Activated CD8-positive, alpha-beta T cell treated with anti-CD3 and anti-CD28 coated beads, Interleukin-2, amount 10 ng/mL, durations not matched to agents 7 days and 5 days (primary cell): ENCODE results near the gene ARID3B. TPM values are rescaled to one million over a fixed set of nuclear protein-coding genes. Genes with fewer than 3 reads are reported as not detected.
"Not testable (repeated sequence)": the region's sequence is repeated elsewhere in the genome, so short reads cannot be mapped to it uniquely, and the experiment has no call there.

Source experiments
- ATAC-seq: fragments of 150-1000 bp; cut with Tn5 transposase; one replicate; pipeline ENCODE4 v1.10.0; 2021; ENCODE audit warnings: moderate library complexity
- CTCF ChIA-PET: fragments of 350-600 bp; sonication (Branson Sonifier 250); formaldehyde crosslinking; loops from one replicate; lab custom pipeline; 2021; ENCODE audit warnings: antibody characterized with exemption; lab: Charles Lee
- POLR2A ChIA-PET: fragments of 350-600 bp; sonication (Branson Sonifier 250); formaldehyde crosslinking; loops from one replicate; lab custom pipeline; 2021; ENCODE audit warnings: antibody characterized with exemption; lab: Charles Lee
- DNase-seq: peaks from one replicate; pipeline ENCODE4 v3.0.0-alpha.2; 2020
- H3K27ac Mint-ChIP-seq: one replicate; pipeline ENCODE4 v1.8.0; 2021; ENCODE audit warnings: mild to moderate bottlenecking, mixed read lengths
- H3K27me3 Mint-ChIP-seq: one replicate; pipeline ENCODE4 v1.8.0; 2021; ENCODE audit warnings: low read depth, mixed read lengths
- H3K36me3 Mint-ChIP-seq: one replicate; pipeline ENCODE4 v1.8.0; 2021; ENCODE audit warnings: low read depth, mixed read lengths
- H3K4me1 Mint-ChIP-seq: one replicate; pipeline ENCODE4 v1.8.0; 2021; ENCODE audit warnings: low read depth, mixed read lengths
- H3K4me3 Mint-ChIP-seq: one replicate; pipeline ENCODE4 v1.8.0; 2021; ENCODE audit warnings: mild to moderate bottlenecking, mixed read lengths
- H3K9me3 Mint-ChIP-seq: one replicate; pipeline ENCODE4 v1.8.0; 2022; ENCODE audit warnings: mixed read lengths; ENCODE audit not compliant: insufficient read depth
- total RNA-seq, 2 experiments: library from RNA; stranded (reverse); gene quantifications; one replicate each; pipeline ENCODE4 v1.2.3, GENCODE V29; 2021

The ARID3B gene
- total RNA-seq, 2 experiments from 2014 or later: 39.8 to 40.1 TPM

DNA sequence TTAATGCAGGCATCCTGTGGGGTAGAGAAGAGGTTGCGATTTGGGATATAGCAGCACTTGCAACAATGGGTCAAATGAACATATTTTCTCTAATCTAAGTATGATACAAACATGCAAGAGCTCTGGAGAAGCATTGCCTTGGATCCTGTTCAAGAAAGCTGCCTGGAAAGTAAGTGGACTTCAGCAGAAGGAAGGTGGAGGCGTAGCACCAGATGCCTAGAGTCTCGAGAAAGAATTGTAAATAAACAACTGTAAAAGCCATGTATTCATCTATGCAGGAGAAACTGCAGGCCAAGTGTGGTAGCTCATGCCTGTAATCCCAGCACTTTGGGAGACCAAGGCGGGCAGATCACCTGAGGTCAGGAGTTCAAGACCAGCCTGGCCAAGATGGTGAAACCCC, 27.0 kb upstream of the ARID3B start:
- H3K9me3 Mint-ChIP-seq, H3K4me3 Mint-ChIP-seq, H3K27ac Mint-ChIP-seq, CTCF ChIA-PET, DNase-seq, H3K27me3 Mint-ChIP-seq, ATAC-seq: not testable (repeated sequence)
- Mint-ChIP-seq H3K36me3 (peaks cover 10% of the 10 kb centered on the region), H3K4me1 (peaks cover 21% of the 10 kb centered on the region)
- POLR2A ChIA-PET: interaction anchor here (1.2 to 1.8 kb wide), 2 partner anchors 27 to 53 kb away, joined by 4 to 8 read pairs; partner anchors contain the start of genes ARID3B and UBL7

DNA sequence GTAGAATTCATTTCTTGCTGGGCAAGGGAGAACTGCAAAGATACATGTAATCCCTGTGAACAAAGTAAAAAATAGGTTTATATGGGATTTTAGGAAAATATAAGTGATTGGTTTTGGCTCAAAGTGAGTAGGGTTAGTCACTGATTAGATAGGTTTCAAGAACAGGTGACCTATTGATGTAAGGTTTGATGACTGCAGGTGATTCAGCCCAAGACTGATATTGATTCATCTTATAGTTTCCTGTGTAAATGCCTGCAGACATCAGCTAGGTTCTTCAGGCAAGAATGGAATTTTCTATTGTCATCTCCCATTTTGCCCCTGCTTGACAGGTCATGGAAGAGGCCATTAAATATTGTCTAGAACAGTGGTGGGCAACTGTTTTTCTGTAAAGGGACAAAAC, 23.9 kb upstream of the ARID3B start:
- ATAC-seq: no peak
- Mint-ChIP-seq H3K9me3 (no peaks in the 10 kb centered on the region), H3K4me3 (no peak overlapping the region), H3K4me1 (peaks cover 7% of the 10 kb centered on the region), H3K36me3 (peaks cover 3% of the 10 kb centered on the region), H3K27me3 (no peaks in the 10 kb centered on the region), H3K27ac (no peak overlapping the region)
- no peak for DNase-seq
- ChIA-PET CTCF (no interaction called here), POLR2A (no interaction called here)

DNA sequence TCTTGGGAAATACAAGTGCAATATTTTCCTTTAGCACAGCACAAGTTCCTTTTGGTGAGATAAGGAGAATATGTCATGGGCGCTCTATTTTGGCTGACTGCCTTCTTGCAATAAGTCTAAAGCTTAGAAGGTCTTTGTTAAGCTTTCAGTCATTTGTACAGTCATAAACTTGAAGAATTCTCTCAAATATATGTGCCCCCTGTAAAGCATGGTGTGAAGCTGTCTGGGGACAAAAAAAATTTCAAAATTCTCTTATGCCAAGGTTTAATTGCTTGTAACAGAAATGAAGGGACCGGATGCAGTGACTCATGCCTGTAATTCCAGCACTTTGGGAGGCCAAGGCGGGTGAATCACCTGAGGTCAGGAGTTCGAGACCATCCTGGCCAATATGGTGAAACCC, 21.7 kb upstream of the ARID3B start:
- Mint-ChIP-seq H3K9me3 (no peaks in the 10 kb centered on the region), H3K27me3 (no peaks in the 10 kb centered on the region), H3K36me3 (no peaks in the 10 kb centered on the region), H3K27ac (no peak overlapping the region), H3K4me1 (no peaks in the 10 kb centered on the region), H3K4me3 (no peak overlapping the region)
- ATAC-seq (no peak), DNase-seq (no peak)
- CTCF ChIA-PET: interaction anchor here (1.5 kb wide), 1 partner anchor 26 kb away, joined by 3 read pairs; no protein-coding TSS in a partner anchor
- POLR2A ChIA-PET: no interaction called here

DNA sequence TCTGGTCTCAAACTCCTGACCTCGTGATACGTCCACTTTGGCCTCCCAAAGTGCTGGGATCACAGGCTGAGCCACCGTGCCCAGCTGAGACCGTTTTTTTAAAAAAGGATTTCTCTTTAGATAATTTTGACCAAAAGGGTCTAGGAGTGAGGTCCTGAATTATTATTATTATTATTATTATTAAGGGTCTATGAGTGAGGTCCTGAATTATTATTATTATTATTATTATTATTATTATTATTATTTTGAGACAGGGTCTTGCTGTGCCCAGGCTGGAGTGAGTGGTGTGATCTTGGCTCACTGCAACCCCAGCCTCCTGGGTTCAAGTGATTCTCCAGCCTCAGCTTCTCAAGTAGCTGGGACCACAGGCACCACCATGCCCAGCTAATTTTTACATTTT, 20.6 kb upstream of the ARID3B start:
- H3K36me3 Mint-ChIP-seq: no peaks in the 10 kb centered on the region
- DNase-seq: no peak
- H3K27ac Mint-ChIP-seq: no peak overlapping the region
- CTCF ChIA-PET: interaction anchor here (1.5 kb wide), 1 partner anchor 25 kb away, joined by 3 read pairs; no protein-coding TSS in a partner anchor
- H3K4me1 Mint-ChIP-seq: no peaks in the 10 kb centered on the region
- no peak for ATAC-seq
- no peaks in the 10 kb centered on the region for H3K9me3 Mint-ChIP-seq
- H3K4me3 Mint-ChIP-seq: no peak overlapping the region
- H3K27me3 Mint-ChIP-seq: no peaks in the 10 kb centered on the region
- POLR2A ChIA-PET: no interaction called here

DNA sequence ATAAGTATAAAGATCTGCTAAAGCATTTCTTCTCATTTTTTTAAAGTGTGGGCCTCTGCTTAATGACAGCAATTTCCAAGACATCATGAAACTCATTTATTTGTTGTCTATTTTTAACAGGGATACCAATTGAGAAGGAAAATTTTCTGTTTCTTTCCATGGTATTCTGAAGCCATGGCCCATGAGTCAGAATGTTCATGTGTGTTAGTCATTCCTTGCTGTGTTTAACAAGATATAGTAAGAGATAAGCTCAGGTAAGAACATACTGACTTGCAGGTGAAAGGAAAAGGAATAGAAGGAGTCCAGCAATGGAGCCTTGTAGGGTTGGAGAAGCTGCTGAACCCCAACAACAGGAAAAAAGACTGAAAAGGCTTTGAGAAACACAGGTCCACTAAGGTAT, 17.0 kb upstream of the ARID3B start:
- DNase-seq: no peak
- ATAC-seq: no peak
- CTCF ChIA-PET: no interaction called here
- Mint-ChIP-seq H3K4me3 (no peak overlapping the region), H3K9me3 (no peaks in the 10 kb centered on the region), H3K36me3 (no peaks in the 10 kb centered on the region), H3K4me1 (no peaks in the 10 kb centered on the region), H3K27ac (no peak overlapping the region), H3K27me3 (no peaks in the 10 kb centered on the region)
- POLR2A ChIA-PET: no interaction called here

DNA sequence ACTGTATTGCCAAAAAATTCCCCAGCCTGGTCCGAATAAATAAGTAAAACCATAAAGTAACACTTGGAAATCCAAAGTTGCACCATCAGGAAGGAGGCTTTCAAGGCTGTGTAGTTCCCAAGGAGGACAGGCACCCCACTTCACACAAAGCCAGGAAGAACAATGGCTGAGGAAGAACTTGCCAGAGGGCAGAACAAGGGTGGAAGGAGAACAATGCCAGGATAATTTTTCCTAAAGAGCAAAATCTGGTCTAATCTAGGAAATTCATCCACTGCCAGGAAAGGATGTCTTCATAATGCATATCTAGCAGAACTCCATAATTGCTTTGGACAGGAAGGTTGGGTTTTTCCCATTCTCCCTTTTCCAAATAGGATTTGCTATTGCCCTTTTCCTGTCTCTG, 15.7 kb upstream of the ARID3B start:
- ATAC-seq (no peak), DNase-seq (no peak)
- Mint-ChIP-seq H3K27ac (no peak overlapping the region), H3K9me3 (no peaks in the 10 kb centered on the region), H3K36me3 (no peaks in the 10 kb centered on the region), H3K27me3 (no peaks in the 10 kb centered on the region), H3K4me3 (no peak overlapping the region), H3K4me1 (peaks cover 5% of the 10 kb centered on the region)
- ChIA-PET POLR2A (no interaction called here), CTCF (no interaction called here)

DNA sequence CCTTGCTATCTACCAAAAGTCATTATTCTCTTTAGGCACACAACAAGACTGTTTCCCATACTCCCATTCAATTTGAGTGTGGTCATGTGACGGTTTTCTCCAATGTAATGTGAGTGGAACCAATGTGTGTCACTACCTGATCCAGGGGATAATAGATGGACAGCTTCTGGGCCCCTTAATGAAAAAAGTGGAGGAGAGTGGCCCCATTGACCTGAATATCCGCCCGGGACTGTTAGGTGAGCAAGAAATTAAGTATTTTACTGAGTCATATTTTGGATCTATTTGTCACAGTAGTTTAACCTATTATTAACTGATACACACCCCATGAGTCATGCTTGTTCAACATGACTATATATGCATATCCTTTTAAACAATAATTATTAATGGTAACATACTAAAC, 15.1 kb upstream of the ARID3B start:
- DNase-seq: no peak
- ChIA-PET POLR2A (no interaction called here), CTCF (no interaction called here)
- Mint-ChIP-seq H3K9me3 (no peaks in the 10 kb centered on the region), H3K4me1 (peaks cover 9% of the 10 kb centered on the region), H3K4me3 (no peak overlapping the region), H3K36me3 (no peaks in the 10 kb centered on the region), H3K27ac (no peak overlapping the region), H3K27me3 (no peaks in the 10 kb centered on the region)
- no peak for ATAC-seq

DNA sequence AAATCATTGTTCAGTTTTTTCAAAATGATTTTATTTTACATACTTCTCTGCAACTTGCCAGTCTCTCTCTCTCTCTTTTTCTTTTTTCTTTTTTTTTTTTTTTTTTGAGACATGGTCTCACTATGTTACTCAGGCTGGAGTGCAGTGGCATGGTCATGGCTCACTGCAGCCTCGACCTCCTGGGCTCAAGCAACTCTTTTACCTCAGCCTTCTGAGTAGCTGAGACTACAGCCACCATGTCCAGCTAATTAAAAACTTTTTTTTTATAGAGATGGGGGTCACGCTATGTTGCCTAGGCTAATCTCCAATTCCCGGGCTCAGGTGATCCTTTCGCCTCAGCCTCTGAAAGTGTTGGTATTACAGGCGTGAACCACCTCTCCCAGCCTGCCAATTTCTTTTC, 12.1 kb upstream of the ARID3B start:
- Mint-ChIP-seq H3K9me3 (no peaks in the 10 kb centered on the region), H3K27ac (no peak overlapping the region), H3K27me3 (no peaks in the 10 kb centered on the region), H3K36me3 (no peaks in the 10 kb centered on the region), H3K4me3 (no peak overlapping the region), H3K4me1 (peaks cover 18% of the 10 kb centered on the region)
- ChIA-PET POLR2A (interaction anchor here (1.2 kb wide), 1 partner anchor 12 kb away, joined by 4 read pairs; the partner anchor contains the start of gene ARID3B), CTCF (no interaction called here)
- no peak for ATAC-seq
- no peak for DNase-seq

DNA sequence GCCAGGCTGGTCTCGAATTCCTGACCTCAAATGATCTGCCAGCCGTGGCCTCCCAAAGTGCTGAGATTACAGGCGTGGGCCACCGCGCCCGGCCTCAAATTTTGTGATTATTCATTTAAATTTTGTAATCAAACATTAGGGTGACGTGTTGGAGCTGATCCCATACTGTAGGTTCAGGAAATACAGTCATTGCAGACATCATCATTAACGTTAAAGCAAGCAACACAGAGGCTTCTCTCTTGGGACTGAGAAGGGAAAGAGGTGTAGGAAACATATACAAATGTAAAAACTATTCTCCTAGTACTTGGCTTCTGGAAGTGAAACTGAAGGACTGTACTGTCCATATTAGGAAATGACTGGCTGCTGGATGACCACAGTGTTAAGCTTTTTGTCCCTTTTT, 11.1 kb upstream of the ARID3B start:
- CTCF ChIA-PET: interaction anchor here (0.7 kb wide), 1 partner anchor 15 kb away, joined by 3 read pairs; no protein-coding TSS in a partner anchor
- DNase-seq (no peak), ATAC-seq (no peak)
- Mint-ChIP-seq H3K27ac (no peak overlapping the region), H3K27me3 (no peaks in the 10 kb centered on the region), H3K4me1 (peaks cover 18% of the 10 kb centered on the region), H3K4me3 (no peak overlapping the region), H3K9me3 (no peaks in the 10 kb centered on the region), H3K36me3 (no peaks in the 10 kb centered on the region)
- POLR2A ChIA-PET: interaction anchor here (1.6 kb wide), 1 partner anchor 11 kb away, joined by 6 read pairs; the partner anchor contains the start of gene ARID3B

DNA sequence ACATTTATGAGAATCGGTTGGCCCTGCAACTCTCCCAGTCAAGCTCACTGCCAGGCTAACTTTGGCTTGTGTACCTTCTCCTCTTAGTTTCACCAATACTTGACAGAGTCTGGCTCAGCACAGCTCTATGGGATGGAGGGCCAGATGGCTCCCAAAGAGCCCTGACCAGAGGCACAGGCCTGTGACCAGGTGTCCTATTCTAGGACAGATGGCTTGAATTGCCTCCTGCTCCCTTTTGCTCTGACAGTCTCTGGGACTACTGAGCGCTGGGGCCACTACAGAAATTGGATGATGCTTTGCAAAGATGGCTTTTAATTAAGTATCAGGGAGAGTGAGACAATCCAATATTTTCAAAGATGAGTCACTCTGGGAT, 10.3 kb upstream of the ARID3B start:
- ATAC-seq: no peak
- POLR2A ChIA-PET: interaction anchor here (1.6 kb wide), 1 partner anchor 10 kb away, joined by 6 read pairs; the partner anchor contains the start of gene ARID3B
- no peaks in the 10 kb centered on the region for H3K36me3 Mint-ChIP-seq
- H3K27me3 Mint-ChIP-seq: no peaks in the 10 kb centered on the region
- DNase-seq: no peak
- H3K4me3 Mint-ChIP-seq: no peak overlapping the region
- CTCF ChIA-PET: interaction anchor here (0.7 kb wide), 1 partner anchor 15 kb away, joined by 3 read pairs; no protein-coding TSS in a partner anchor
- H3K9me3 Mint-ChIP-seq: no peaks in the 10 kb centered on the region
- H3K27ac Mint-ChIP-seq: no peak overlapping the region
- peaks cover 26% of the 10 kb centered on the region for H3K4me1 Mint-ChIP-seq

DNA sequence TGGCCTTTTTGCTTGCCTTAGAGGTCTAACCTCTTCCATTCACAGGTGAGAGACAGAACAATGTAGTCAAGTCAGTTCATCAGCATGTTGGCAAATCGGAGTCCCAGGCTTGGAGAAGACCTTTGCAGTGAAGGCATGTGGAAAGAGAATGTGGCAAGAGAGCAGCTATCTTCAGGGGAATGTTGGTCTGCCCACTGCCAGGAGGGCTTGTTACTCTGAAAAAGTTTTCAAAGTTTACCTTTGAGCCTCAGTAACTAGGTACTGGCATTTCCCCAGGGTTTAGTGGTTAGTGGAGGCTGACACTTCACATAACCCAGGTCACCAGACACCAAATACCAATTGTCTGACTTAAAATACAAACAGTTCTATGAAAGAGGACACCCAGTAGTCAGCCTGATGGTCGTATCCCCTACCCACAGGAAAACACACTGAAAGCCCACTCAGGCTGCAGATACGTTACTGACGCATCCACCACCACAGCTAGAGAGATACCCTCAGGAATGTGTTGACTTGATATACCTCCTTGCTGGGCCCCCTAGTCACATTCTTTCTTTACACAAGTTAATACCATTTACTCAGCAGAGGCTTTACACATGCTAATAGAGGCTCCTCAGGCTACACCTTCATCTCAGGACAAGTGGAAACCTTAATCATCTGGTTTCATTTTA, 9.7 kb upstream of the ARID3B start:
- Mint-ChIP-seq H3K4me1 (peaks cover 27% of the 10 kb centered on the region), H3K4me3 (no peak overlapping the region), H3K27ac (no peak overlapping the region), H3K27me3 (no peaks in the 10 kb centered on the region), H3K36me3 (no peaks in the 10 kb centered on the region), H3K9me3 (no peaks in the 10 kb centered on the region)
- CTCF ChIA-PET: no interaction called here
- ATAC-seq: no peak
- POLR2A ChIA-PET: interaction anchor here (1.6 kb wide), 1 partner anchor 9 kb away, joined by 6 read pairs; the partner anchor contains the start of gene ARID3B
- DNase-seq: no peak

DNA sequence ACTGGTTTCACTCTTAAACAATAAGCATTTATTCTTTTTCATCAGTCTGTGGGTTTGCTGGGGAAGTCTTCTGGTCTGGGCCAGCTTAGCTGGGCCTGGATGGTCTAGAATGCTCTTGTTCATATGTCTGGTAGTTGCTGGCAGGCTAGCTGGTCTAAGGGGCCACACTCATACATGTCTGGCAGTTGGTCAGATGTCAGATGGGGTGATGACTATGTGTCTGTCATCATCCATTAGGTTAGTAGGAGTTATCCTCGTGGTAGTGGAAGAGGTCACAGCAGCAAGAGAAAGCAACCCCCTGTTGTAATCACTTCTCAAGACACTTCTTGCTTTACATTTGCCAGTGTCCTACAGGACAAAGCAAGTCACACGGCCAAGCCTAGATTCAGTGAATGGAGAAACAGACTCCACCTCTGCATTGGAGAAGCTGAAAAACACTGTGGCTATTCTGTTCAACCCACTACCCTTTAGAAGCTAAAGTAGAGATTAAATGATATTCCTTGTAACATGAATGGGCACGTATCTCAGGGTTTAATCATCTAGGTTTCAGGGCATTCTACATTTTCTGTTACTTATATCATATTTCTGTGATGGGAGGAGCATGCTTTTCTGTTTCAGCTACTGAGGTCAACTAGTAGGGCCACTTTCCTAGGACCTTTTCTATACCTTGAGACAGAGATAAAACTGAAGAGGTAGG, 5.5 kb upstream of the ARID3B start:
- ChIA-PET CTCF (interaction anchor here (0.9 to 1.7 kb wide), 2 partner anchors 83 to 162 kb away, joined by 3 read pairs; no protein-coding TSS in a partner anchor), POLR2A (interaction anchor here (0.6 to 2.0 kb wide), 2 partner anchors 10 to 1050 kb away, joined by 3 to 5 read pairs; no protein-coding TSS in a partner anchor)
- H3K27ac Mint-ChIP-seq: peak overlapping the region; percentile 4
- no peak overlapping the region for H3K4me3 Mint-ChIP-seq
- peaks cover 10% of the 10 kb centered on the region for H3K36me3 Mint-ChIP-seq
- no peaks in the 10 kb centered on the region for H3K27me3 Mint-ChIP-seq
- DNase-seq (no peak), ATAC-seq (no peak)
- no peaks in the 10 kb centered on the region for H3K9me3 Mint-ChIP-seq
- peaks cover 41% of the 10 kb centered on the region for H3K4me1 Mint-ChIP-seq
